Breast epithelium (tissue), 4 donors: ENCODE results near the gene NDC80. TPM values are rescaled to one million over a fixed set of nuclear protein-coding genes. Genes with fewer than 3 reads are reported as not detected.

ENCODE experiments used
- DNase-seq, 2 donors: peaks; one replicate each; pipeline ENCODE4 v3.0.0-alpha.2; 2019; ENCODE audit warnings: low spot score in 2 of 2
- H3K27ac ChIP-seq, 2 donors: fragments of 200-600 bp; sonication (generic) in 1 of 2; one replicate each; pipeline ENCODE4 v1.5.1; 2016 to 2019; ENCODE audit warnings: mild to moderate bottlenecking in 1 of 2
- H3K27me3 ChIP-seq, 2 donors: fragments of 200-600 bp; sonication (generic) in 1 of 2; one replicate each; pipeline versions ENCODE4 v1.5.1 to v1.6.0; 2017 to 2019; ENCODE audit warnings: control low read depth in 1 of 2, mild to moderate bottlenecking in 1 of 2
- H3K36me3 ChIP-seq: fragments of 200-600 bp; one replicate; pipeline ENCODE4 v1.5.1; 2019
- H3K4me1 ChIP-seq, 2 donors: fragments of 200-600 bp; sonication (generic); one replicate each; pipeline ENCODE4 v1.5.1; 2016 to 2019; ENCODE audit warnings: control low read depth in 1 of 2
- H3K4me3 ChIP-seq, 3 donors: fragments of 200-600 bp; sonication (generic); 1 replicate in 2 of 3; 2 replicates in 1 of 3; pipeline ENCODE4 v1.5.1; 2016 to 2019; ENCODE audit warnings: mild to moderate bottlenecking in 3 of 3, moderate library complexity in 2 of 3
- H3K9me3 ChIP-seq, 2 donors: fragments of 200-600 bp; sonication (generic) in 1 of 2; one replicate each; pipeline ENCODE4 v1.5.1; 2016 to 2019; ENCODE audit warnings: control low read depth in 1 of 2
- POLR2A ChIP-seq: fragments of 450-650 bp; IDR thresholded peaks from one replicate; pipeline ENCODE4 v1.6.1; 2016; ENCODE audit warnings: antibody characterized with exemption, mild to moderate bottlenecking, moderate library complexity
- POLR2AphosphoS5 ChIP-seq, 3 donors: sonication (generic); formaldehyde crosslinking; IDR thresholded peaks; one replicate each; pipeline ENCODE4 v1.6.1; 2017; ENCODE audit warnings: antibody characterized with exemption in 3 of 3
- intact Hi-C: fragments of 100-400 bp; cut with DNase I; formaldehyde crosslinking; loops from one replicate; pipeline ENCODE4 v1.15.1; 2023; ENCODE audit warnings: low total_unique reads
- total RNA-seq, 3 donors: library from RNA; depleted of rRNA; stranded (reverse); fragments of >200 nt; gene quantifications; one replicate each; pipeline ENCODE4 v1.1.0, GENCODE V29; 2016
- TF ChIP-seq, protein P1 (sequence below), 3 donors: fragments of 450-650 bp; IDR thresholded peaks; one replicate each; pipeline ENCODE4 v1.5.1; 2016 to 2017; ENCODE audit warnings: antibody characterized with exemption in 3 of 3, mild to moderate bottlenecking in 3 of 3, moderate library complexity in 3 of 3

The NDC80 gene
- total RNA-seq, 3 donors from 2014 or later, result 0.44 to 0.98 (median 0.96) TPM

GRCh38 chr18:2557536-2557935 lies 13.8 kb upstream of the NDC80 start:
- no peak for DNase-seq
- Histone ChIP-seq H3K27me3 (no peaks in the 10 kb centered on the region), H3K4me1 (no peaks in the 10 kb centered on the region), H3K36me3 (no peaks in the 10 kb centered on the region), H3K9me3 (no peaks in the 10 kb centered on the region), H3K4me3 (no peak overlapping the region), H3K27ac (no peak overlapping the region)
- intact Hi-C loops, result no loop called here
- TF ChIP-seq POLR2AphosphoS5 (IDR thresholded peaks at IDR 0.05), result no peak
- TF ChIP-seq, protein P1, sequence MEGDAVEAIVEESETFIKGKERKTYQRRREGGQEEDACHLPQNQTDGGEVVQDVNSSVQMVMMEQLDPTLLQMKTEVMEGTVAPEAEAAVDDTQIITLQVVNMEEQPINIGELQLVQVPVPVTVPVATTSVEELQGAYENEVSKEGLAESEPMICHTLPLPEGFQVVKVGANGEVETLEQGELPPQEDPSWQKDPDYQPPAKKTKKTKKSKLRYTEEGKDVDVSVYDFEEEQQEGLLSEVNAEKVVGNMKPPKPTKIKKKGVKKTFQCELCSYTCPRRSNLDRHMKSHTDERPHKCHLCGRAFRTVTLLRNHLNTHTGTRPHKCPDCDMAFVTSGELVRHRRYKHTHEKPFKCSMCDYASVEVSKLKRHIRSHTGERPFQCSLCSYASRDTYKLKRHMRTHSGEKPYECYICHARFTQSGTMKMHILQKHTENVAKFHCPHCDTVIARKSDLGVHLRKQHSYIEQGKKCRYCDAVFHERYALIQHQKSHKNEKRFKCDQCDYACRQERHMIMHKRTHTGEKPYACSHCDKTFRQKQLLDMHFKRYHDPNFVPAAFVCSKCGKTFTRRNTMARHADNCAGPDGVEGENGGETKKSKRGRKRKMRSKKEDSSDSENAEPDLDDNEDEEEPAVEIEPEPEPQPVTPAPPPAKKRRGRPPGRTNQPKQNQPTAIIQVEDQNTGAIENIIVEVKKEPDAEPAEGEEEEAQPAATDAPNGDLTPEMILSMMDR (IDR thresholded peaks at IDR 0.05), result no peak
- TF ChIP-seq POLR2A, result no peak

DNA sequence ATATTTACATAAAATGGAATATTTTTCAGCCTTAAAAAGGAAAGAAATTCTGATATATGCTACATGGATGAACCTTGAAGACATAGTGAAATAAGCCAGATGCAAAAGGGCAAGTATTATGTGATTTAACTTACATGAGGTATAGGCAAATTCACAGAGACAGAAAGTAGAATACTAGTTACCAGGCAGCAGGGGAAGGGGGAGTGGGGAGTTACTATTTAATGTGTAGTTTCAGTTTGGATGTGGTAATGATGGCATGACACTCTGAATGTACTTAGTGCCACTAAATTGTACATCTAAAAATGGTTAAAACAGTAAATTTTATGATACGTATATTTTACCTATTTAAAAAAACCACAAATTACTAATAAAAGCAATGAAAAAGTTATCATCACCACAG lies 12.1 kb upstream of the NDC80 start:
- Histone ChIP-seq H3K27ac (no peak overlapping the region), H3K36me3 (no peaks in the 10 kb centered on the region), H3K4me3 (no peak overlapping the region), H3K4me1 (no peaks in the 10 kb centered on the region), H3K9me3 (no peaks in the 10 kb centered on the region), H3K27me3 (no peaks in the 10 kb centered on the region)
- DNase-seq, result no peak
- TF ChIP-seq POLR2A (no peak), POLR2AphosphoS5 (IDR thresholded peaks at IDR 0.05) (no peak)
- TF ChIP-seq, protein P1 (IDR thresholded peaks at IDR 0.05), result no peak
- intact Hi-C loops, result no loop called here

- no peak for DNase-seq
- peaks cover 4% of the 10 kb centered on the region for H3K36me3 ChIP-seq
- no peaks in the 10 kb centered on the region for H3K4me1 ChIP-seq
- H3K27ac ChIP-seq, result no peak overlapping the region
- intact Hi-C loops, result no loop called here
- no peaks in the 10 kb centered on the region for H3K27me3 ChIP-seq
- TF ChIP-seq POLR2AphosphoS5 (IDR thresholded peaks at IDR 0.05) (no peak), POLR2A (no peak)
- TF ChIP-seq, protein P1 (IDR thresholded peaks at IDR 0.05), result no peak
- no peak overlapping the region for H3K4me3 ChIP-seq
- no peaks in the 10 kb centered on the region for H3K9me3 ChIP-seq
These were observed 7.0 kb upstream of the NDC80 start for GRCh38 chr18:2564373-2564772.

DNA sequence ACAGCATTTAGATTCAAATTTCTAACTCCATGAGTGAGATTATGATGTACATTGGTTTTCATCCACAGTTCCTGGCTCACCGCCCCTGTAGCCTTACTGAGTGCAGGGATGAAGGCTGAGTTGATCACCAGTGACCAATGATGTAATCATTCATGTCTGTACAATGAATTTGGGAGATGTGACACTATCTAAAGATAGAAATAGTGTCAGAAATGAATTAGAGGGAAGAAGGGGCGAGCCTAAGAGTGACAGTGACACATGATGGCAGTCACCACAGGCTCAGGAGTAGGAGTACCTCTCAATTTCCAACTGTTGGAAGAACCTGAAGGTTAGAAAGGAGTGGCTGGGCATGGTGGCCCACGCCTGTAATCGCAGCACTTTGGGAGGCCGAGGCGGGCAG lies 3.2 kb upstream of the NDC80 start:
- peaks cover 0 to 15% of the 10 kb centered on the region in 2 donors for H3K4me1 ChIP-seq
- intact Hi-C loops, result no loop called here
- no peak for TF ChIP-seq POLR2AphosphoS5 (IDR thresholded peaks at IDR 0.05)
- TF ChIP-seq, protein P1 (IDR thresholded peaks at IDR 0.05), result no peak
- TF ChIP-seq POLR2A, result no peak

GRCh38 chr18:2568605-2569004 lies 2.8 kb upstream of the NDC80 start:
- TF ChIP-seq, protein P1 (IDR thresholded peaks at IDR 0.05), result no peak
- TF ChIP-seq POLR2A (no peak), POLR2AphosphoS5 (IDR thresholded peaks at IDR 0.05) (no peak)
- H3K4me1 ChIP-seq, result peaks cover 0 to 15% of the 10 kb centered on the region in 2 donors
- no peak overlapping the region for H3K4me3 ChIP-seq
- intact Hi-C loops, result no loop called here
- no peak for DNase-seq
- H3K27ac ChIP-seq, result no peak overlapping the region
- H3K9me3 ChIP-seq, result no peaks in the 10 kb centered on the region
- H3K36me3 ChIP-seq, result peaks cover 4% of the 10 kb centered on the region
- no peaks in the 10 kb centered on the region for H3K27me3 ChIP-seq

More for the DNA sequence above, 3.2 kb upstream of the NDC80 start:
- Histone ChIP-seq H3K27ac (no peak overlapping the region), H3K27me3 (no peaks in the 10 kb centered on the region), H3K4me3 (no peak overlapping the region), H3K9me3 (no peaks in the 10 kb centered on the region), H3K36me3 (peaks cover 4% of the 10 kb centered on the region)
- DNase-seq, result no peak
